ENCODE results near the gene CDH12. TPM values are rescaled to one million over a fixed set of nuclear protein-coding genes. Genes with fewer than 3 reads are reported as not detected.

The CDH12 gene
- total RNA-seq, 2 donors from 2014 or later = not detected

- Histone ChIP-seq H3K36me3 (no peaks in the 10 kb centered on the region), H3K4me3 (no peak overlapping the region), H3K9me3 (no peaks in the 10 kb centered on the region), H3K4me1 (no peaks in the 10 kb centered on the region), H3K27ac (no peak overlapping the region), H3K27me3 (no peaks in the 10 kb centered on the region)
- TF ChIP-seq CTCF (IDR thresholded peaks at IDR 0.05) = no peak
- DNase-seq (ENCODE audit: low spot score) = no peak
Observed at GRCh38 chr5:21823076-21823574, 1030.0 kb downstream of the CDH12 start.

DNA sequence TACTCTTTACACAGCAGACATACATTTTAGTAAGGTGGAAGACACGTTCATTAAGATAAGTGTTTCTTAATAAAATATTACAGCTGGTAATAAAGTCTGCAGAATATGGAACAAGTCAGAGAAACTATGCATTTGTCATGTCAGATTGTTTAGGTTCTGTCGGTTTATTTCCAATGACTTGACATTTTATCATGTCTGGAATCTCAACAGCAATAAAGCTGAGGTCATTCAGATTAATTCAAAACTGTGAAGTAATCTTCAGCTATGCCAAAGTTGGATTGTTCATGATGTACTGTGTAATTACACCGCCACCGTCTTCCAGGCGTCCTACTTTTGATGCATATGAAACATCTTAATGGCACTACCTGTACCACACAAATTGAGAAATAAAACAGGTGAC is 1032.6 kb downstream of the CDH12 start:
- Histone ChIP-seq H3K27me3 (no peaks in the 10 kb centered on the region), H3K4me3 (no peak overlapping the region), H3K9me3 (no peaks in the 10 kb centered on the region), H3K27ac (no peak overlapping the region), H3K36me3 (no peaks in the 10 kb centered on the region), H3K4me1 (no peaks in the 10 kb centered on the region)
- no peak for DNase-seq (ENCODE audit: low spot score)
- no peak for TF ChIP-seq CTCF (IDR thresholded peaks at IDR 0.05)

DNA sequence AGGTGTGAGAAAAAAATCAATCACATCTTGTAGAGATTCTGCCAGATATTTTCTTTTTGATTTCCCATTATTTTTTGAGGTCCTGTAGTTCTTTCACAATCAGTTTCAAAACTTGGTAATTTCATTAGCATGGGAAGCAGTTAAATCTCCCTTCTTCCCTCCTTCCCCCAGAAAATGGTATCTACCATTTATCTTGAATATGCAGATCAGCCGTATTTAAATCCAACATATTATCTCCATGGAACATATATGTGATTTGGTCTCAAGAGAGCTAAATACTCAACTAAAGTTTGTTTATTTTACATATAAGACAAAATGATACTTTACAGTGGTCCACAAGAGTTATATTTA is 1034.8 kb downstream of the CDH12 start:
- no peaks in the 10 kb centered on the region for H3K27me3 ChIP-seq
- DNase-seq (ENCODE audit: low spot score) = no peak
- no peaks in the 10 kb centered on the region for H3K9me3 ChIP-seq
- H3K4me1 ChIP-seq = no peaks in the 10 kb centered on the region
- no peak overlapping the region for H3K4me3 ChIP-seq
- H3K27ac ChIP-seq = no peak overlapping the region
- no peak for TF ChIP-seq CTCF (IDR thresholded peaks at IDR 0.05)
- no peaks in the 10 kb centered on the region for H3K36me3 ChIP-seq

GRCh38 chr5:21817668-21818369 is 1035.3 kb downstream of the CDH12 start:
- no peak overlapping the region for H3K27ac ChIP-seq
- H3K36me3 ChIP-seq = no peaks in the 10 kb centered on the region
- H3K27me3 ChIP-seq = no peaks in the 10 kb centered on the region
- no peak overlapping the region for H3K4me3 ChIP-seq
- DNase-seq (ENCODE audit: low spot score) = no peak
- no peaks in the 10 kb centered on the region for H3K4me1 ChIP-seq
- H3K9me3 ChIP-seq = no peaks in the 10 kb centered on the region
- peak in 1 of 2 donors; percentile 53 for TF ChIP-seq CTCF (IDR thresholded peaks at IDR 0.05)

DNA sequence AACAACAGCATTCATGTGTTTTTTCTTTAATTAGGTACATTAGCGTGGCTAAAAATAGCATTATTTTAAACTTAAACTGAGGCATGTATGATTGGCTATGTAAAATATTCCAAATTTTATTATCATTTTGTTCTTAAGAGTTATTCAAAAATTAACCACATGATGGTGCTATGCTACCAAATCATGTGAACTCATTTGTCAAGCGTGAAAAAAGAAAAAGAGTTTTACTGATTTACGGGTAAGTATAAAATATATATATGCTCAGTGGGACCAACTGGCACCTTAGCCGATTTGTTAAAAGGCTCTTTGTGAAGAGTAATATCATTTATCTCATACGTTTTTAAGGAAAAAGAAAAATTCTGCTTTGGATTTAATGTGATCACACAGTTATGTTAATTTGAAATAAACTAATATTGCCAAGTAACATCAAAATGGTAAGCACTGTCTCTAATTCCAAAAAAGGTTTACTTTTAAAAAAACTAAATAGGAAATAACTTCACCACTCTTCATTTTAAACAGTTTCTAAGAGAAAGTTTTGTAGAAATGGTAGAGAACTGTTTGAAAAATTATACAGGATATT is 1042.3 kb downstream of the CDH12 start:
- no peak for DNase-seq (ENCODE audit: low spot score)
- no peaks in the 10 kb centered on the region for H3K36me3 ChIP-seq
- peak in 1 of 2 donors; percentile 59 for TF ChIP-seq CTCF (IDR thresholded peaks at IDR 0.05)
- no peaks in the 10 kb centered on the region for H3K27me3 ChIP-seq
- H3K4me3 ChIP-seq = no peak overlapping the region
- H3K4me1 ChIP-seq = no peaks in the 10 kb centered on the region
- no peaks in the 10 kb centered on the region for H3K9me3 ChIP-seq
- no peak overlapping the region for H3K27ac ChIP-seq
